ENCODE data around the gene PIAS3.

PIAS3 gene

GRCh38 chr1:145843031-145843430 is 15.8 kb downstream of the PIAS3 start (continued):
- TF ChIP-seq, protein P1, sequence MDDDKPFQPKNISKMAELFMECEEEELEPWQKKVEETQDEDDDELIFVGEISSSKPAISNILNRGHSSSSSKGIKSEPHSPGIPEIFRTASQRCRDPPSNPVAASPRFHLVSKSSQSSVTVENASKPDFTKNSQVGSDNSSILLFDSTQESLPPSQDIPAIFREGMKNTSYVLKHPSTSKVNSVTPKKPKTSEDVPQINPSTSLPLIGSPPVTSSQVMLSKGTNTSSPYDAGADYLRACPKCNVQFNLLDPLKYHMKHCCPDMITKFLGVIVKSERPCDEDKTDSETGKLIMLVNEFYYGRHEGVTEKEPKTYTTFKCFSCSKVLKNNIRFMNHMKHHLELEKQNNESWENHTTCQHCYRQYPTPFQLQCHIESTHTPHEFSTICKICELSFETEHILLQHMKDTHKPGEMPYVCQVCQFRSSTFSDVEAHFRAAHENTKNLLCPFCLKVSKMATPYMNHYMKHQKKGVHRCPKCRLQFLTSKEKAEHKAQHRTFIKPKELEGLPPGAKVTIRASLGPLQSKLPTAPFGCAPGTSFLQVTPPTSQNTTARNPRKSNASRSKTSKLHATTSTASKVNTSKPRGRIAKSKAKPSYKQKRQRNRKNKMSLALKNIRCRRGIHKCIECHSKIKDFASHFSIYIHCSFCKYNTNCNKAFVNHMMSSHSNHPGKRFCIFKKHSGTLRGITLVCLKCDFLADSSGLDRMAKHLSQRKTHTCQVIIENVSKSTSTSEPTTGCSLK (tag by site-specific recombination; IDR thresholded peaks at IDR 0.05) = no peak

GRCh38 chr1:145837656-145838055 is 21.2 kb downstream of the PIAS3 start:
- CTCF ChIA-PET = interaction anchor here (13.7 kb wide), 1 partner anchor 9 kb away, joined by 112 read pairs; the partner anchor contains the start of gene NUDT17
- Histone ChIP-seq H3K9me3 (ENCODE audit: control insufficient read depth, insufficient read depth, low read depth, low read length) (no peaks in the 10 kb centered on the region), H3K36me3 (ENCODE audit: control insufficient read depth in 2 of 2, insufficient read depth in 1 of 2, low read length in 2 of 2) (peaks cover 74 to 98% of the 10 kb centered on the region in 2 experiments), H3K4me1 (ENCODE audit: control insufficient read depth, insufficient read depth, low read length) (no peaks in the 10 kb centered on the region), H3K27ac (ENCODE audit: extremely low read depth, low read depth, low read length) (no peak overlapping the region), H3K4me3 (ENCODE audit: low read depth, low read length) (no peak overlapping the region)
- POLR2A ChIA-PET = interaction anchor here (1.2 kb wide), 1 partner anchor 14 kb away, joined by 3 read pairs; the partner anchor contains the start of genes POLR3C and RNF115
- TF ChIP-seq ZNF792 (tag by site-specific recombination; IDR thresholded peaks at IDR 0.05) = no peak
- TF ChIP-seq PRDM6 (tag by site-specific recombination; IDR thresholded peaks at IDR 0.05) = no peak
- TF ChIP-seq ZNF132 (tag by site-specific recombination; IDR thresholded peaks at IDR 0.05; ENCODE audit: borderline replicate concordance) = no peak
- TF ChIP-seq, protein P2, sequence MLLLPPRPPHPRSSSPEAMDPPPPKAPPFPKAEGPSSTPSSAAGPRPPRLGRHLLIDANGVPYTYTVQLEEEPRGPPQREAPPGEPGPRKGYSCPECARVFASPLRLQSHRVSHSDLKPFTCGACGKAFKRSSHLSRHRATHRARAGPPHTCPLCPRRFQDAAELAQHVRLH (tag by site-specific recombination; IDR thresholded peaks at IDR 0.05) = no peak
- TF ChIP-seq ZNF701 (tag by site-specific recombination; IDR thresholded peaks at IDR 0.05) = no peak
- TF ChIP-seq ZNF623 (tag by site-specific recombination; IDR thresholded peaks at IDR 0.05) = no peak
- no peak for TF ChIP-seq ZNF654 (tag by site-specific recombination; IDR thresholded peaks at IDR 0.05; ENCODE audit: low read depth)
- TF ChIP-seq ZNF366 (tag by site-specific recombination; conservative IDR thresholded peaks at IDR 0.05) = no peak
- no peak for TF ChIP-seq WT1 (tag by site-specific recombination; IDR thresholded peaks at IDR 0.05)
- TF ChIP-seq ZNF610 (tag by site-specific recombination; IDR thresholded peaks at IDR 0.05; ENCODE audit: borderline replicate concordance) = no peak
- no peak for TF ChIP-seq CTCF (tag by site-specific recombination; IDR thresholded peaks at IDR 0.05)
- TF ChIP-seq, protein P3, sequence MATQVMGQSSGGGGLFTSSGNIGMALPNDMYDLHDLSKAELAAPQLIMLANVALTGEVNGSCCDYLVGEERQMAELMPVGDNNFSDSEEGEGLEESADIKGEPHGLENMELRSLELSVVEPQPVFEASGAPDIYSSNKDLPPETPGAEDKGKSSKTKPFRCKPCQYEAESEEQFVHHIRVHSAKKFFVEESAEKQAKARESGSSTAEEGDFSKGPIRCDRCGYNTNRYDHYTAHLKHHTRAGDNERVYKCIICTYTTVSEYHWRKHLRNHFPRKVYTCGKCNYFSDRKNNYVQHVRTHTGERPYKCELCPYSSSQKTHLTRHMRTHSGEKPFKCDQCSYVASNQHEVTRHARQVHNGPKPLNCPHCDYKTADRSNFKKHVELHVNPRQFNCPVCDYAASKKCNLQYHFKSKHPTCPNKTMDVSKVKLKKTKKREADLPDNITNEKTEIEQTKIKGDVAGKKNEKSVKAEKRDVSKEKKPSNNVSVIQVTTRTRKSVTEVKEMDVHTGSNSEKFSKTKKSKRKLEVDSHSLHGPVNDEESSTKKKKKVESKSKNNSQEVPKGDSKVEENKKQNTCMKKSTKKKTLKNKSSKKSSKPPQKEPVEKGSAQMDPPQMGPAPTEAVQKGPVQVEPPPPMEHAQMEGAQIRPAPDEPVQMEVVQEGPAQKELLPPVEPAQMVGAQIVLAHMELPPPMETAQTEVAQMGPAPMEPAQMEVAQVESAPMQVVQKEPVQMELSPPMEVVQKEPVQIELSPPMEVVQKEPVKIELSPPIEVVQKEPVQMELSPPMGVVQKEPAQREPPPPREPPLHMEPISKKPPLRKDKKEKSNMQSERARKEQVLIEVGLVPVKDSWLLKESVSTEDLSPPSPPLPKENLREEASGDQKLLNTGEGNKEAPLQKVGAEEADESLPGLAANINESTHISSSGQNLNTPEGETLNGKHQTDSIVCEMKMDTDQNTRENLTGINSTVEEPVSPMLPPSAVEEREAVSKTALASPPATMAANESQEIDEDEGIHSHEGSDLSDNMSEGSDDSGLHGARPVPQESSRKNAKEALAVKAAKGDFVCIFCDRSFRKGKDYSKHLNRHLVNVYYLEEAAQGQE (tag by site-specific recombination; IDR thresholded peaks at IDR 0.05) = no peak
- no peak for TF ChIP-seq KLF10 (tag by site-specific recombination; IDR thresholded peaks at IDR 0.05)
- TF ChIP-seq ZNF660 (tag by site-specific recombination; IDR thresholded peaks at IDR 0.05) = no peak
- TF ChIP-seq ZSCAN23 (tag by site-specific recombination; IDR thresholded peaks at IDR 0.05) = no peak
- no peak for TF ChIP-seq GLI4 (tag by site-specific recombination; IDR thresholded peaks at IDR 0.05)
- no peak for TF ChIP-seq ZBTB17 (tag by site-specific recombination; IDR thresholded peaks at IDR 0.05)
- TF ChIP-seq ZNF404 (tag by site-specific recombination; IDR thresholded peaks at IDR 0.05) = no peak
- no peak for TF ChIP-seq OSR2 (tag by site-specific recombination; IDR thresholded peaks at IDR 0.05)
- no peak for TF ChIP-seq ZNF776 (tag by site-specific recombination; IDR thresholded peaks at IDR 0.05; ENCODE audit: borderline replicate concordance)

Data from HEK293 (cell line).